GM18951 (cell line): ENCODE measurements around the gene NFASC.

Experiments used
- POLR2A ChIP-seq: IDR thresholded peaks from 4 replicates; pipeline ENCODE4 v1.6.1; 2011; ENCODE audit warnings: mild to moderate bottlenecking; ENCODE audit not compliant: insufficient read length, insufficient read depth; ENCODE audit errors: extremely low read depth
- in situ Hi-C: fragments of 300-500 bp; cut with MboI; formaldehyde crosslinking; loops from one replicate; pipeline ENCODE4 v1.12.0; 2022; ENCODE audit warnings: low sequenced_read_pairs, mixed read lengths, inconsistent platforms; ENCODE audit not compliant: unreplicated experiment

Gene NFASC

GRCh38 chr1:205020466-205020865 lies 149.8 kb downstream of the NFASC start:
- TF ChIP-seq POLR2A: no peak
- in situ Hi-C loops: no loop called here

- TF ChIP-seq POLR2A: no peak
- in situ Hi-C loops: no loop called here
Measured at GRCh38 chr1:205024679-205025078, 154.0 kb downstream of the NFASC start.

GRCh38 chr1:205025239-205025638 lies 154.6 kb downstream of the NFASC start:
- TF ChIP-seq POLR2A: no peak
- in situ Hi-C loops: no loop called here

- in situ Hi-C loops: no loop called here
- TF ChIP-seq POLR2A: no peak
Measured at GRCh38 chr1:205026181-205026580, 155.5 kb downstream of the NFASC start.

- in situ Hi-C loops: no loop called here
- TF ChIP-seq POLR2A: no peak
Measured at GRCh38 chr1:205028390-205028789, 157.7 kb downstream of the NFASC start.

DNA sequence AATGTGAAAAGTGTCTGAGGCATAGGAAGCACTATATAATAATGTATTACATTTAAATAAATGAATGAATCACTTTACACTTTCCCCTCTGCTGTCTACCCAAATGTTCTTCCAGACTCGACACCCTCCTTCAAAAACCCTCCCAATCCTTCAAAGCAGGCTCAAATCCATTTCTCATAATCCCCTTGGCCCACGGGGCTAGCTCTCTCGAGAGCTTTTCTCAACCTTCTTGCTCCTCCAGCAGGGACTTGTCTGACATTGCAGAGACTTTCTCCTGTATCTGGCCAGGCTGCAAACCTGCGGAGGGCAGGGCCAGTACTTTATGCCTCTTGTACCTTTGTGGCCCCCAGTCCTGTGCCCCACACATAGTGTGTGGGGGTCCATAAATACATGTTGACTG lies 158.3 kb downstream of the NFASC start:
- TF ChIP-seq POLR2A: no peak
- in situ Hi-C loops: no loop called here

GRCh38 chr1:205030241-205030640 lies 159.6 kb downstream of the NFASC start:
- TF ChIP-seq POLR2A: no peak
- in situ Hi-C loops: no loop called here

GRCh38 chr1:205030896-205031295 lies 160.2 kb downstream of the NFASC start:
- in situ Hi-C loops: no loop called here
- TF ChIP-seq POLR2A: no peak

- in situ Hi-C loops: no loop called here
Measured at GRCh38 chr1:205032508-205032907, 161.8 kb downstream of the NFASC start.

GRCh38 chr1:205037539-205037938 lies 166.9 kb downstream of the NFASC start:
- in situ Hi-C loops: no loop called here
- TF ChIP-seq POLR2A: no peak

More at GRCh38 chr1:205032508-205032907, 161.8 kb downstream of the NFASC start:
- TF ChIP-seq POLR2A: no peak

GRCh38 chr1:205038132-205038786 lies 167.6 kb downstream of the NFASC start:
- in situ Hi-C loops: no loop called here

DNA sequence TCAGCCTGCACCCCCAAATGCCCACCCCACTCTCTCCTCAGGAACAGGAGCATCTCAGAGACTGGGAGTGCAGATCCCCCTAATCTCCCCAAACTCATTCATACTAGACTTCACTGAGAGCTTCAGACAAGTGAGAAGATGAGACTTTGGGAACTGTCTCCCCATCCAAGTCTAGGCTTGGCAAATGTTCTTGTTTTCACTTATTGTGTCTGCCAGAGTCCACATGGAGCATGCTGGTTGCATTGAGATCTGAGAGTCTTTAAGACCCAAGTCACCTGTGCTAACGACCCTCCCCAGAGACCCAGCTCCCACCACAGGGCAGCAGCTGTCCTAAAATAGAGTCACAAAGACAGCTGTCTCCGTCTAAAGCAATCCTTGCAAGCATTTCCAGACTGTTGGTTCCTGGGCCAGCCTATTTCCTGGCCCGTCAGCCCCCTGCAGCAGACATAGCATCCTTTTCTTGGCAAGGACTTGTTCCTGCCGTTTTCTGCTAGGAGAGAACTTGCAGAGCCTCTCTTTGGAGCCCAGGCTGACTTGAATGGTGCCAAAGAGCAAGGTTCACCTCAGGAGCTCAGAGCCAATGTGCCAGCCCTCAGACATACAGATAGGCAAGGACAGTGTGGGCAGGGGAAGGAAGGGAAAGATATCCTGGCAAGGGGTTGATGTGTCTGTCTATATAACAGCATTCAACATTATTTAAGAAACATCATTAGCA lies 170.5 kb downstream of the NFASC start:
- TF ChIP-seq POLR2A: no peak
- in situ Hi-C loops: no loop called here

More at GRCh38 chr1:205038132-205038786, 167.6 kb downstream of the NFASC start:
- no peak for TF ChIP-seq POLR2A

DNA sequence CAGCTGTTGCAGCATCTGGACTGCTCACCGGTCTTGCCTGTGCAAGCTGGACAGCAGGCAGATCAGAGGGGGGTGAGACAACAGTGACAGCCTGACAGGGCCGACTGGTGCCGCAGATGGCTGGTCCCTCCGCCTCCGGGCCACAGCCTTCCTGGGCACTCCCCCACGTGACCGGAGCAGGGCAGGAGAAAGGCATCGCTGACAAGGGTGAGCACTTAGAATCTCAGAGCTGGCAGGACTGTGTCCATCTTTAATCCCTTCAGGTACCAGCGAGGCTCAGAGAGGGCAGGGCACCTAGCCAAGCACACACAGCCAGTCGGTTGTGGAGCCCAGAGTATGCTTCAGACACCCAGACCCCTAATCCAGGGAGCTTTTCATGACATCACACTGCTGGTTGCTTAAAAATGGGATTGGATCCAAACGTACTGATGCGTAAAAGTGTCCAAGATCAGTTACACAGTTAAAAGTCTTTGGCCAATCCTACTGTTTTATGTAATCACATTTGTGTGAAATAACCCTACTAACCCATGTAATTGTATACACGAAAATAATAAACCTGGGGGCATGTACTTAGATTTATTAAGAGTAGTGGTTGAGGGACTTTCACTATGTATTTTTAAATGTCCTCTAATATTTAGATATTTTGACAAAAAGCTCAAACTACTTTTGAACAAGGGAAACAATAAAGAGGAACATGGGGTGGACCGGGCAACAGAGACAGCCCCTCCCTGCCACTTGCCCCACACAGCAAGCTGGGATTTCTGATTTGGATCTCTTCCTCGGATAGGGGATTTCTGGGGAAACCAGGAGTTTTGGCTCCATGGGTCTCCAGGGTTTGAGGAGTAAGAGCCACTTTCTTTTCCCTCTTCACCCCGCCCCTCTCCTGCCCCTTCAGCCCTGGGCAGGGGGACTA lies 171.6 kb downstream of the NFASC start:
- in situ Hi-C loops: no loop called here
- TF ChIP-seq POLR2A: no peak

DNA sequence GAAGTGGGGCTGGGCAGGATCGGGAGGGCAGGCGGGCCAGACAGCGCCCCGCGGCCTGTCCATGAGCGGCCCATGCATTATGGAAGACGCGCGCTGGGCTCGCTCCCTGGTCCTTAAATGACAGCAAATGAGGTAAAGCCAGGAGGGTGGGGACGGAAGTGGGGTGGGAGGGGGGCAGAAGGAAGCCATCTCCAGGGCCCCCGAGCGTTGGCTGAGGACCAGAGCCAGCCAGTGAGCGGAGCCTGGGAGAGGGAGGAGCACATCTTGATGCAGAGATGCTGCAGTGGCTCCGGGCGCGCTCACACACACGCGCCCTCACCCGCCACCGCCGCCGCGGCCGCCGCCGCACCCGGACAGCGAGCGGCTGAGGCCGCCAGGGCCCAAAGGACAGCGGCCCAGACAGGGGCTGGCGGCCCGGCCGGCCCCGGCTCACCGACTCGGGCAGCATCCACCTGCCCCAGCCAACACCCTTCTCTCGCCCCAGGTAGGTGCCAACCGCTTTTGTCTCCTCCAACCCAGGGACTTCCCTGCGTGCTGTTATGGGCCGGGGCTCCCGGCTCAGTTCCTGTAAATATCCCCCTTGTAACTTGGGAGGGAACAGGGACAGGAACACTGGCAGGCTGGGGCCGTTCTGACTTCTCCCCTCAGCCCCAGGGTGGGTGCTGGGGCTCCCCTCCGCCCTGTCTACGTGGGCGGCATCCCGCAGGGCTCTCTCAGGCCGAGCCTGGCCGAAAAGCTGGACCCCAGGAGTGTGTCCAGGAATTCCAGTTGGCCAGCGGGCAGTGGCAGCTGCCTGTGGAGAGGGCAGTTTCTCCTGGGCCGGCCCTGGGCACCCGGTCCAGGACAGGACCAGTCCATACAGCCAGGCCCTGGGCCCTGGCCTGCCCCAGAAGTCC lies 172.5 kb downstream of the NFASC start, which contains the start of gene CNTN2:
Gene CNTN2 (plus strand): TSS at position 302 of the 896 bp plus-strand sequence. CDS start 9,974 bp downstream, outside the sequence.
- TF ChIP-seq POLR2A: no peak
- in situ Hi-C loops: no loop called here
